Iris pigment epithelial cell (primary cell): Measurements from ENCODE around the gene TTC21B.
"Not testable (repeated sequence)": the region's sequence is repeated elsewhere in the genome, so short reads cannot be mapped to it uniquely, and the experiment has no call there.

ENCODE experiments used
- DNase-seq: peaks from one replicate; pipeline ENCODE4 v3.0.0-alpha.2; 2011; ENCODE audit warnings: low read depth

TTC21B gene

GRCh38 chr2:165953655-165954606, at the start of gene TTC21B:
Gene TTC21B (minus strand): TSS chr2:165953776. CDS start chr2:165953705, 71 bp downstream.
- DNase-seq: peak; percentile 96

GRCh38 chr2:166000401-166000800, 46.8 kb upstream of the TTC21B start:
- no peak for DNase-seq

GRCh38 chr2:165990846-165991245, 37.3 kb upstream of the TTC21B start:
- DNase-seq: no peak

GRCh38 chr2:165989851-165990250, 36.3 kb upstream of the TTC21B start:
- DNase-seq: no peak

- DNase-seq: no peak
These were observed 31.5 kb upstream of the TTC21B start for GRCh38 chr2:165985120-165985519.

GRCh38 chr2:165972161-165972560, 18.6 kb upstream of the TTC21B start:
- not testable (repeated sequence) for DNase-seq

GRCh38 chr2:165970663-165971062, 17.1 kb upstream of the TTC21B start:
- no peak for DNase-seq

- DNase-seq: no peak
These were observed 15.7 kb upstream of the TTC21B start for GRCh38 chr2:165969227-165969626.

- no peak for DNase-seq
These were observed 14.2 kb upstream of the TTC21B start for GRCh38 chr2:165967746-165968145.

GRCh38 chr2:165961818-165962217, 8.2 kb upstream of the TTC21B start:
- DNase-seq: no peak

- DNase-seq: no peak
These were observed 5.8 kb upstream of the TTC21B start for GRCh38 chr2:165959371-165959770.

GRCh38 chr2:165958313-165958960, 4.9 kb upstream of the TTC21B start:
- DNase-seq: no peak

- DNase-seq: no peak
These were observed 3.6 kb upstream of the TTC21B start for GRCh38 chr2:165957030-165957675.

GRCh38 chr2:165953306-165953654, 296 bp downstream of the TTC21B start:
- DNase-seq: peak; percentile 63

GRCh38 chr2:165952741-165953211, 800 bp downstream of the TTC21B start:
- peak; percentile 25 for DNase-seq

GRCh38 chr2:165952085-165952484, 1.5 kb downstream of the TTC21B start:
- no peak for DNase-seq

- DNase-seq: no peak
These were observed 3.1 kb downstream of the TTC21B start for GRCh38 chr2:165950438-165950837.

- DNase-seq: no peak
These were observed 11.7 kb downstream of the TTC21B start for GRCh38 chr2:165941827-165942226.

- DNase-seq: no peak
These were observed 15.3 kb downstream of the TTC21B start for GRCh38 chr2:165938237-165938636.

GRCh38 chr2:165933211-165933910, 20.2 kb downstream of the TTC21B start:
- DNase-seq: no peak

GRCh38 chr2:165927774-165928173, 25.8 kb downstream of the TTC21B start:
- no peak for DNase-seq

- DNase-seq: peak; percentile 56
These were observed 26.2 kb downstream of the TTC21B start for GRCh38 chr2:165927353-165927752.
